ENCODE results near the gene NPAS2. TPM values are rescaled to one million over a fixed set of nuclear protein-coding genes. Genes with fewer than 3 reads are reported as not detected.

NPAS2 gene
- total RNA-seq, 4 donors from 2014 or later, result 6.1 to 29.8 (median 24.3) TPM

DNA sequence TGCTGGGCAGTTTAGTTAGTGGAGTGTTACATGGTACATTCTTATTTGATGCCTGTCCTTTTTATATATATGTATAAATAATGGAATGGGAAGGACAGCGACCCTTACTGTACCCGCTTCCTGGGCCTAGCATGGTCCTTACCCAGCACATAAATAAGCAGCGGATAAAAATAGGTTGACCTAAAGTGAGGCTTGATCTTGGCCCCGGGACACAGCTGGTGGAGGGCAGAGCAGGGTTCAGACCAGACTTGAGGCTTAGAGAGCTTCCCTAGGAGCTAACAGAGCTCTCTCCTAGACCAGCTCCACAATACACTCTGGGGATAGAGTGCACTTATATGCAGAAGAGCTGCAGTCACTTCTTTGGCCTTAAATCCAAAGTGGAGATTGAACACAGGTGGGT, 135.3 kb downstream of the NPAS2 start:
- DNase-seq (ENCODE audit: low spot score) (no peak), ATAC-seq (ENCODE audit: low FRiP score) (no peak)
- TF ChIP-seq, protein P1, sequence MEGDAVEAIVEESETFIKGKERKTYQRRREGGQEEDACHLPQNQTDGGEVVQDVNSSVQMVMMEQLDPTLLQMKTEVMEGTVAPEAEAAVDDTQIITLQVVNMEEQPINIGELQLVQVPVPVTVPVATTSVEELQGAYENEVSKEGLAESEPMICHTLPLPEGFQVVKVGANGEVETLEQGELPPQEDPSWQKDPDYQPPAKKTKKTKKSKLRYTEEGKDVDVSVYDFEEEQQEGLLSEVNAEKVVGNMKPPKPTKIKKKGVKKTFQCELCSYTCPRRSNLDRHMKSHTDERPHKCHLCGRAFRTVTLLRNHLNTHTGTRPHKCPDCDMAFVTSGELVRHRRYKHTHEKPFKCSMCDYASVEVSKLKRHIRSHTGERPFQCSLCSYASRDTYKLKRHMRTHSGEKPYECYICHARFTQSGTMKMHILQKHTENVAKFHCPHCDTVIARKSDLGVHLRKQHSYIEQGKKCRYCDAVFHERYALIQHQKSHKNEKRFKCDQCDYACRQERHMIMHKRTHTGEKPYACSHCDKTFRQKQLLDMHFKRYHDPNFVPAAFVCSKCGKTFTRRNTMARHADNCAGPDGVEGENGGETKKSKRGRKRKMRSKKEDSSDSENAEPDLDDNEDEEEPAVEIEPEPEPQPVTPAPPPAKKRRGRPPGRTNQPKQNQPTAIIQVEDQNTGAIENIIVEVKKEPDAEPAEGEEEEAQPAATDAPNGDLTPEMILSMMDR (IDR thresholded peaks at IDR 0.05), result no peak

DNA sequence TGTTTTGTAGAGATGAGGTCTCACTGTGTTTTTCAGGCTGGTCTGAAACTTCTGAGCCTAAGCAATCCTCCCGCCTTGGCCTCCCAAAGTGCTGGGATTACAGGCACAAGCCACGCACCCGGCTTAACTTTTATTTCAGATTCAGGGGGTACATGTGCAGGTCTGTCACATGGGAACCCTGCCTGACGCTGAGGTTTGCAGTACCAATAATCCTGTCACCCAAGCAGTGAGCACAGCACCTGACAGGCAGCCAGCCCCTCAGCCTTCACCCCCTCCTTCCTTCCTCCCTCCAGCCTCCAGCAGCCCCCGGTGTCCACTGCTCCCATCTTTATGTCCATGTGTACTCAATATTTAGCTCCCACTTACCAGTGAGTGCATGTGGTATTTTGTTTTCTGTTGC, 136.1 kb downstream of the NPAS2 start:
- DNase-seq (ENCODE audit: low spot score) (no peak), ATAC-seq (ENCODE audit: low FRiP score) (no peak)
- TF ChIP-seq, protein P1 (IDR thresholded peaks at IDR 0.05), result no peak

DNA sequence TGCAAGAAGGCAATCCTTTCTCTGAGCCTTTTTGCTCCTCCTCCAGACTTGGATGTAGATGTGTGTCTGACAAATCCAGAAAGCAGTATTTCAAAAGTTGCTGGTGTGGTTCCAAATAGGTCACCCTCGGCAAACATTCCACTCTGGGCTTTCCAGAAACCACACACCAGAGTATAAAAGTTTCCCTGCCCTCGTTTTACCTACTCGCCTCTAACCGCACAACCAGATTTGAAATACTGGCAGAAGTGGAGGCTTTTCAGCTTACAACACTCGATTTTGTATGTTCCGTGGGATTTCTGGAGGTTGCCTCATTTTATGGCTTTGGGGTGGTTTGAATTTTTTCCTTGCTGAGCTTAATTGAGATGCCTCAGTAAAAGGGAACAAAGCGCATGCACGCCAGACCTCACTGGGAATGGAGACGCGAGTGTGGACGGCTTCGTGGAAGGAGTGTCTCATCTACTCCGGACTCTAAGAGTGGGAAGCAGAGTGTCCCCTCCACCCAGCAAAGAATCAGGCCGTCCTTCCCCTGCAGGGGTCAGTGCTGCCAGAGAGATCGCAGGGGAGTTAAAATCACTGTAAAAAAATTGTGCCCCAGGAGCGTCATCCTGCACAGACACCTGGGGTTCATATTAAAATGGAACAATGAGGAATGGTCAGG, 138.2 kb downstream of the NPAS2 start:
- TF ChIP-seq, protein P1 (IDR thresholded peaks at IDR 0.05), result no peak
- DNase-seq (ENCODE audit: low spot score), result no peak

DNA sequence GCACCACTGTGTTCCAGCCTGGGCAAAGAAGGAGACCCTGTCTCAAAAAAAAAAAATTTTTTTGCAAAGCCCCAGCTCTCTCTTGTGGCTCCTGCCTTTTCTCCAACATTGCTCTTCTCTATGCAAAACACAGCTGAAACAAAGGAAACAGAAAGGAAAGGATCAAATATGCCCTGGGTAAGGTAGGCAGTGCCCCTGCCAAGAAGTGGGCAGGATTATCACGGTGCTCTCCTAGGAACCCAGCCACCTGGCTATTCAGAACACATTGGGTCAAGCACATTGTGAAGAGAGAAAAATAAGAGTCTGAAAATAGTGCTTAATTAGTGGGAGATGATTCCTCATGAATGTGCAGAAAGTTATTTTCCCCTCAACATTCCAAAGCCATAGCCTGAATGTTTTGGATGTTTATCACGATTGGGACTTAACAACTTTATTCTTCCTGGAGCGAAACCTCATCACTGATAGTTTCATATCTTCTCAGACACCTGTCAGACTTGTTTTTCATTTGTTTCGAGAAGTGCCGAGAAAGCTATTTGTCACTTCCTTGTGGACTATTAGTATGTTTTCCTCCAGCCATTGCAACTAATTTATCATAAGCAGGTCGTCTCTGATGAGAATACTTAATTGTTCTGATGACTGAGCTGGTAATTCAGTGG, 139.4 kb downstream of the NPAS2 start:
- DNase-seq (ENCODE audit: low spot score), result no peak
- TF ChIP-seq, protein P1 (IDR thresholded peaks at IDR 0.05), result no peak
- ATAC-seq (ENCODE audit: low FRiP score), result no peak

More for the DNA sequence above, 138.2 kb downstream of the NPAS2 start:
- peak; percentile 84 for ATAC-seq (ENCODE audit: low FRiP score)

DNA sequence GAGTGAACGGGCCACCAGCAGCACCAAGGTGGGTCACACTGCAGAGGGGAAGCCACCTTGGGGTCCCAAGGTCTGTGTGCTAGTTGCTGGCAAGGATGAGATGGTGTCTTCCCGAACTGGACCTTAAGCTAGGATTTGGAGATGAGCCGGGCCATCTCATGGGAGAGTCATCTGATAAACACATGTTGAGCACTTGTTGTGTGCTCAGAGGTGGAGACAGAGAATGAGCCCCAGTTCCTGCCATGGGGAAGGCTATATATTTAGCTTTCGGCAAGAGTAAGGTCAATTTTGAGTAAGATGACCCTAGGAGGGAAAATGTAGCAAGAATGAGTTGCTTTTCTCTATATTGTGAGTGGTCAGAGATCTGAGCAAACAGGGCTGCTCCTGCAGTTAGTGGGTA, 140.7 kb downstream of the NPAS2 start:
- TF ChIP-seq, protein P1 (IDR thresholded peaks at IDR 0.05), result no peak
- DNase-seq (ENCODE audit: low spot score), result no peak
- no peak for ATAC-seq (ENCODE audit: low FRiP score)

DNA sequence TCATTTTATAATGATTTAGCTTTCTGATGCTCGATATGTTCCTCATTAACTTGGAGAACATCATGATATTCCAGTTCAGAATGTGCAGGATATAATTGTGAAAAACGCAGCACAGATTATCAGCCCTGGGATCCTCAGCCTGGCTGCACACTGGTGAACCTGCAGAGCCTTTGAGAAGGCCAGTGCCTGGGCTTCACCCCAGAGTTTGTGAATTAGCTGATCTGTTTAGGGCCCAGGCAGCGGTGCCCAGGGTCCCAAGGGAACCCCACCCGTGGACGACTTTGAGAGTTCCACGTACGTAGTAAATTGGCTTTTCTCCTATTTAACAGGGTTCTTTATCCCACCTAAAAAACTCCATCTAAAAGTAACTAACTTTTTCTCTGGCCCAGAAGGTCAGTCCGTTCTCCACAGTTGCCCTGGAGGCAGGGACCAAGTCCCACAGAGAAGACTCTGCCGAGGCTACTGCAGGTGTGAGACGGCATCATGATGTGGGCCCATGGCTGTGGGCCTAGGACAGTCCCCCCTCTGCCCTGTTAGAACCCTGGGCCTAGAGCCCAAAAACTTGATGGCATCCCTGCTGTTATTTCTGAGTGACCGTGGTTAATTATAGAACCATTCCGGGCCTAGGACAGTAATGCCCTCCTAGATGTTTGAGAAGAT, 142.6 kb downstream of the NPAS2 start:
- ATAC-seq (ENCODE audit: low FRiP score), result no peak
- DNase-seq (ENCODE audit: low spot score), result no peak
- TF ChIP-seq, protein P1 (IDR thresholded peaks at IDR 0.05), result no peak

Data from omental fat pad (tissue), 4 donors.